GM12878 (cell line): ENCODE measurements around the gene C2. TPM values are rescaled to one million over a fixed set of nuclear protein-coding genes. Genes with fewer than 3 reads are reported as not detected.

ENCODE experiments used
- ATAC-seq: fragments of 200-7000 bp; cut with Tn5 transposase; 3 replicates; pipeline ENCODE4 v1.9.1; 2020; ENCODE audit warnings: mild to moderate bottlenecking, moderate library complexity
- BruUV-seq: library from RNA; stranded (reverse); fragments of 400-500 nt; replicated peaks from 2 replicates; lab custom pipeline; 2021; lab: Mats Ljungman, UMichigan
- CTCF ChIA-PET: fragments of 300-600 bp; sonication (Branson Sonifier 250); formaldehyde crosslinking; extraction: SDS; loops from one replicate; lab custom pipeline; 2021; ENCODE audit warnings: inconsistent platforms; lab: Yijun Ruan, JAX
- POLR2A ChIA-PET: fragments of 350-600 bp; formaldehyde crosslinking; extraction: SDS; loops from one replicate; lab custom pipeline; 2021; ENCODE audit warnings: inconsistent platforms; lab: Charles Lee
- RAD21 ChIA-PET: fragments of 300-600 bp; sonication (Branson Sonifier 250); formaldehyde crosslinking; loops from one replicate; lab custom pipeline; 2023; ENCODE audit warnings: antibody characterized with exemption; ENCODE audit not compliant: unreplicated experiment; lab: Charles Lee
- SMC1A ChIA-PET: fragments of 300-600 bp; sonication (Branson Sonifier 250); formaldehyde crosslinking; loops from one replicate; lab custom pipeline; 2023; ENCODE audit not compliant: unreplicated experiment, uncharacterized antibody; lab: Charles Lee
- DNase-seq: peaks from one replicate; pipeline ENCODE4 v3.0.0-alpha.2; 2011; ENCODE audit warnings: low read depth, low spot score
- FAIRE-seq: peaks from 3 replicates; lab custom pipeline; 2011; peaks lifted over from hg19 to GRCh38; lab: Jason Lieb, UNC
- H2AFZ ChIP-seq: 2 replicates; pipeline ENCODE4 v1.6.0; 2011; ENCODE audit warnings: low read depth, low read length, control low read depth; ENCODE audit not compliant: control insufficient read depth
- H3K27ac ChIP-seq: 2 replicates; pipeline ENCODE4 v1.5.1; 2011; ENCODE audit warnings: control low read depth; ENCODE audit not compliant: control insufficient read depth, insufficient read depth
- H3K27me3 ChIP-seq, 2 experiments: replicated peaks in 1 of 2; 2 replicates each; pipeline versions ENCODE4 v1.6.0 to v1.6.1; 2011; ENCODE audit warnings: low read length in 1 of 2; ENCODE audit not compliant: control insufficient read depth in 2 of 2, insufficient read depth in 2 of 2
- H3K36me3 ChIP-seq, 2 experiments: 2 replicates each; pipeline ENCODE4 v1.5.1; 2011; ENCODE audit warnings: low read length in 1 of 2; ENCODE audit not compliant: control insufficient read depth in 2 of 2, insufficient read depth in 2 of 2
- H3K4me1 ChIP-seq: 2 replicates; pipeline ENCODE4 v1.6.1; 2011; ENCODE audit warnings: mild to moderate bottlenecking, low read length, moderate library complexity, mixed read lengths; ENCODE audit not compliant: control insufficient read depth, insufficient read depth
- H3K4me2 ChIP-seq: 2 replicates; pipeline ENCODE4 v1.6.0; 2011; ENCODE audit warnings: control low read depth; ENCODE audit not compliant: control insufficient read depth, insufficient read depth
- H3K4me3 ChIP-seq: fragments of 200-600 bp; sonication (generic); 2 replicates; pipeline ENCODE4 v1.5.1; 2016
- H3K79me2 ChIP-seq: 2 replicates; pipeline ENCODE4 v1.6.0; 2011; ENCODE audit warnings: low read length; ENCODE audit not compliant: control insufficient read depth, insufficient read depth
- H3K9ac ChIP-seq: 2 replicates; pipeline ENCODE4 v1.8.0; 2011; ENCODE audit warnings: low read length, control low read depth, mixed read lengths; ENCODE audit not compliant: control insufficient read depth, insufficient read depth
- H3K9me3 ChIP-seq: replicated peaks from 3 replicates; pipeline ENCODE4 v1.5.1; 2011; ENCODE audit warnings: mild to moderate bottlenecking, low read length; ENCODE audit not compliant: control insufficient read depth, insufficient read depth
- H4K20me1 ChIP-seq: 2 replicates; pipeline ENCODE4 v1.6.0; 2011; ENCODE audit not compliant: control insufficient read depth, insufficient read depth
- ESRRA ChIP-seq: IDR thresholded peaks from 2 replicates; pipeline ENCODE4 v1.6.1; 2012; ENCODE audit warnings: mild to moderate bottlenecking, low read length, improper control_type of control experiment
- NBN ChIP-seq: fragments of 450-650 bp; IDR thresholded peaks from 2 replicates; pipeline ENCODE4 v1.6.1; 2016
- ZNF207 ChIP-seq: fragments of 450-650 bp; IDR thresholded peaks from 2 replicates; pipeline ENCODE4 v1.6.1; 2014; ENCODE audit warnings: antibody characterized with exemption, mild to moderate bottlenecking, borderline replicate concordance
- WGBS: methylation state at CpG from one replicate; pipeline ENCODE4 v1.1.6; 2016; ENCODE audit warnings: low lambda C conversion rate; ENCODE audit not compliant: insufficient replicate concordance, insufficient coverage; ENCODE audit errors: missing lambda C conversion rate; 5-methylcytosine and 5-hydroxymethylcytosine counted together
- in situ Hi-C: fragments of 300-500 bp; cut with MboI; formaldehyde crosslinking; loops from 9 replicates; pipeline ENCODE4 v1.14.3; 2018; ENCODE audit warnings: mixed read lengths
- intact Hi-C: fragments of 100-400 bp; cut with micrococcal nuclease; formaldehyde crosslinking; loops from one replicate; pipeline ENCODE4 v1.14.2; 2022; ENCODE audit not compliant: unreplicated experiment
- polyA plus RNA-seq, 11 experiments: library from polyadenylated mRNA; depleted of rRNA in 4 of 11; unstranded in 6 of 11; stranded (reverse) in 5 of 11; fragments of >200 nt; fragmentation: Nextera tagmentation in 4 of 11; fragmentation: Illumina TruSeq in 1 of 11; extraction: Ambion mirVana in 4 of 11; extraction: Trizol in 1 of 11; gene quantifications; 1 replicate in 1 of 11; 2 replicates in 10 of 11; pipeline versions ENCODE4 v1.2.1 to v1.2.3, GENCODE V29; 2011 to 2016; ENCODE audit warnings: inconsistent platforms in 2 of 11, missing spikeins in 2 of 11, low read depth in 1 of 11
- total RNA-seq, 4 experiments: library from RNA; depleted of rRNA in 3 of 4; stranded (reverse); fragments of >200 nt in 3 of 4; fragmentation: Illumina TruSeq in 1 of 4; extraction: Trizol in 1 of 4; gene quantifications; 2 replicates each; pipeline versions ENCODE4 v1.2.1 to v1.2.3, GENCODE V29; 2013 to 2021

The C2 gene
- total and polyA plus RNA-seq, 10 of the 15 experiments (the other 5 are each of a cell fraction or from before 2014, with no cell fraction given), result 0.06 to 0.97 (median 0.21) TPM; not detected in 5

- no peak overlapping the region for H3K27ac ChIP-seq
- RAD21 ChIA-PET, result no interaction called here
- peaks cover 13 to 34% of the 10 kb centered on the region in 2 experiments; a peak in 3 of 4 replicates for H3K36me3 ChIP-seq
- H2AFZ ChIP-seq, result no peak overlapping the region
- SMC1A ChIA-PET, result no interaction called here
- intact Hi-C loops, result no loop called here
- H4K20me1 ChIP-seq, result no peaks in the 10 kb centered on the region
- no peaks in the 10 kb centered on the region for H3K4me1 ChIP-seq
- no peaks in the 10 kb centered on the region for H3K27me3 ChIP-seq
- BruUV-seq, result no TSS peak
- ATAC-seq (no peak), DNase-seq (no peak), FAIRE-seq (no peak)
- no peak overlapping the region for H3K4me2 ChIP-seq
- no peaks in the 10 kb centered on the region for H3K79me2 ChIP-seq
- 89% methylated on average over 17 of the region's 19 CpGs for WGBS
- H3K9ac ChIP-seq, result no peak overlapping the region
- no peak for TF ChIP-seq NBN
- no peak for TF ChIP-seq ESRRA
- TF ChIP-seq ZNF207, result no peak
- POLR2A ChIA-PET, result interaction anchor here (1.5 kb wide), 1 partner anchor 184 kb away, joined by 3 read pairs; the partner anchor contains the start of gene ABHD16A
- no peak overlapping the region for H3K4me3 ChIP-seq
- CTCF ChIA-PET, result interaction anchor here (0.5 to 1.6 kb wide), 7 partner anchors 9 to 208 kb away, joined by 3 to 6 read pairs (median 4); no protein-coding TSS in a partner anchor
- in situ Hi-C loops, result no loop called here
- H3K9me3 ChIP-seq, result no peaks in the 10 kb centered on the region
Observed at GRCh38 chr6:31887173-31888007, 40.1 kb upstream of the C2 start.
